ENCODE results near the gene ZBTB16.

Gene ZBTB16

DNA sequence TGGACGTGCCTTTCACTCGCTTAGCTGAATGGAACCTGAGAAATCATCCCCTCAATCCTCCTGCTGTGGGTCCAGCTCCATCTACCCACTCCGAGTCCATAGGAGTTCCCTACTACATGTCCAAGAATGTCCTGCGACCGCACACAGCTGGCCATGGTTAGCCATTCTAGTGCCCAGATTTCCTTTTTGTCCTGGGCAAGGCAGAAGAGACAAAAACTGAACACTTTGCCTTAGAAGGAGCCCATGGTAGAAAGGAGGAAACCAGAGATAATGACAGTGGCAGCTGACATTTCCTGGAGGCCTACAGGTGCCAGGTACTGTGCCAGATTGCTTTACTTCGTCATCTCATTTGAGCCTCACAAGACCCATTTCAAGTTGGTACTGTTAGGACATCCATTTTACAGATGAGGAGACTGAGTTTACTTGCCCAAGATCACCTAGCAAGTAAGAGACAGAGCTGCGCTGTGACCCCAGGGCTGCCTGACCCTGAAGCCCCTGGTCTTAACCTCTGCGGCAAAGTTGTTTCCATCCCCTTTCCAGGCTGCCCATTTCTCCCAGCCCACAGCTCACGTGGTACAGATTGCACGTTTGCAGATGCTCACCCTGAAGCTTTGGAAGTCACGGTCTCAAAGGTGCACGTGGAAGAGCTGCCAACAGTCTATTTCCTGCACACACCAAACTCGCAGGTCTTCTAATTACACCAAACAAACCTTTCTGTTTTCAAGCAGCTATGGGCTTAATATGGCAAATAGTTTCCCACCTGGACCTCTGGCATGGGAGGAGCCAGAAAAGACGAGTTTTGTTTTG is 112.7 kb downstream of the ZBTB16 start:
- POLR2A ChIA-PET, result interaction anchor here (0.7 kb wide), 1 partner anchor 104 kb away, joined by 3 read pairs; no protein-coding TSS in a partner anchor
- no peak overlapping the region for H3K27ac ChIP-seq (ENCODE audit: extremely low read depth, low read depth, low read length)
- H3K36me3 ChIP-seq (ENCODE audit: control insufficient read depth in 2 of 2, insufficient read depth in 1 of 2, low read length in 2 of 2), result no peaks in the 10 kb centered on the region
- H3K4me1 ChIP-seq (ENCODE audit: control insufficient read depth, insufficient read depth, low read length), result peaks cover 6% of the 10 kb centered on the region
- no peak overlapping the region for H3K4me3 ChIP-seq (ENCODE audit: low read depth, low read length)
- CTCF ChIA-PET, result interaction anchor here (1.1 kb wide), 2 partner anchors 7 to 38 kb away, joined by 5 to 6 read pairs; no protein-coding TSS in a partner anchor
- H3K9me3 ChIP-seq (ENCODE audit: control insufficient read depth, insufficient read depth, low read depth, low read length), result no peaks in the 10 kb centered on the region
- TF ChIP-seq FEZF1 (tag by site-specific recombination; IDR thresholded peaks at IDR 0.05) (no peak), ZBTB17 (tag by site-specific recombination; IDR thresholded peaks at IDR 0.05) (no peak), ZNF830 (tag by site-specific recombination; IDR thresholded peaks at IDR 0.05; ENCODE audit: low read depth) (no peak), ZNF433 (tag by site-specific recombination; IDR thresholded peaks at IDR 0.05; ENCODE audit: low read depth) (no peak), ZFP41 (tag by site-specific recombination; IDR thresholded peaks at IDR 0.05; ENCODE audit: borderline replicate concordance) (no peak), SCRT2 (tag by site-specific recombination; IDR thresholded peaks at IDR 0.05) (no peak), ZBTB8A (tag by site-specific recombination; IDR thresholded peaks at IDR 0.05) (no peak), ZNF560 (tag by site-specific recombination; IDR thresholded peaks at IDR 0.05; ENCODE audit: borderline replicate concordance) (no peak), ZNF626 (tag by site-specific recombination; IDR thresholded peaks at IDR 0.05) (no peak), YY1 (tag by site-specific recombination; IDR thresholded peaks at IDR 0.05) (no peak), MZF1 (tag by site-specific recombination; IDR thresholded peaks at IDR 0.05; ENCODE audit: borderline replicate concordance) (no peak), ZNF239 (tag by site-specific recombination; IDR thresholded peaks at IDR 0.05) (no peak)
- TF ChIP-seq, protein P1, sequence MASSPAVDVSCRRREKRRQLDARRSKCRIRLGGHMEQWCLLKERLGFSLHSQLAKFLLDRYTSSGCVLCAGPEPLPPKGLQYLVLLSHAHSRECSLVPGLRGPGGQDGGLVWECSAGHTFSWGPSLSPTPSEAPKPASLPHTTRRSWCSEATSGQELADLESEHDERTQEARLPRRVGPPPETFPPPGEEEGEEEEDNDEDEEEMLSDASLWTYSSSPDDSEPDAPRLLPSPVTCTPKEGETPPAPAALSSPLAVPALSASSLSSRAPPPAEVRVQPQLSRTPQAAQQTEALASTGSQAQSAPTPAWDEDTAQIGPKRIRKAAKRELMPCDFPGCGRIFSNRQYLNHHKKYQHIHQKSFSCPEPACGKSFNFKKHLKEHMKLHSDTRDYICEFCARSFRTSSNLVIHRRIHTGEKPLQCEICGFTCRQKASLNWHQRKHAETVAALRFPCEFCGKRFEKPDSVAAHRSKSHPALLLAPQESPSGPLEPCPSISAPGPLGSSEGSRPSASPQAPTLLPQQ (tag by site-specific recombination; IDR thresholded peaks at IDR 0.05), result no peak

DNA sequence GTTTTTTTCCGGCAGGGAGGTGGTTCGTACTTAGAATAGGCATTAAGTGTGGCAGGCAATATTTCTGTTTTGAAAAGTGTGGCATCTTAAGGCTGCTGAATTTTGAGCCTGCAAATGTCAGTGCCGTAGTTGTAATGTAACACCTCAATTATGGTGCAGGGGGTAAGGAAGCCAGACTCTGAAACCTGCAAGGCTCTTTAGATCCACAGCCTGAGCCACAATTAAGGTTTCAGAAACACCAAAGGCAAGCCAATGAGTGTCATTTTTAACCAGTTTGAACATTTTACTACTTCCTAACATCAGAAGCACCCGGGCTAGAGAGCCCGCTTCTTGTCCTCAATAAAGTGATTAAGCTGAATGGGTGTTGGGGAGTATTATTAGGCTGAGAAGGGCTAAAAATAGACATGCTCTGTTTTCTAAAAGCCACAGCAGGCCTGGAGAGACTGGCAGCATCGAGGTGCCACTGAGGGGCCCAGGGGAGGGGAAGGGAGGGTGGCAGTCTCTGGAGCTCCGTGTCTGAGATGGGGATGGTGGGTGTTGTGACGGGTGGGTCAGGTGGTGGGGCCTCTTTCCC is 113.4 kb downstream of the ZBTB16 start:
- ChIA-PET CTCF (no interaction called here), POLR2A (interaction anchor here (0.7 kb wide), 1 partner anchor 104 kb away, joined by 3 read pairs; no protein-coding TSS in a partner anchor)
- Histone ChIP-seq H3K27ac (ENCODE audit: extremely low read depth, low read depth, low read length) (no peak overlapping the region), H3K9me3 (ENCODE audit: control insufficient read depth, insufficient read depth, low read depth, low read length) (no peaks in the 10 kb centered on the region), H3K36me3 (ENCODE audit: control insufficient read depth in 2 of 2, insufficient read depth in 1 of 2, low read length in 2 of 2) (no peaks in the 10 kb centered on the region), H3K4me3 (ENCODE audit: low read depth, low read length) (no peak overlapping the region), H3K4me1 (ENCODE audit: control insufficient read depth, insufficient read depth, low read length) (peaks cover under 1% of the 10 kb centered on the region; the same call in 1 of the 2 replicates)
- TF ChIP-seq ZNF184 (tag by site-specific recombination; IDR thresholded peaks at IDR 0.05) (no peak), ZBTB8A (tag by site-specific recombination; IDR thresholded peaks at IDR 0.05) (peak; percentile 36; the same call in 1 of the 2 replicates), ZNF10 (tag by site-specific recombination; IDR thresholded peaks at IDR 0.05) (no peak), ZNF785 (tag by site-specific recombination; IDR thresholded peaks at IDR 0.05) (no peak), GLI2 (tag by site-specific recombination; IDR thresholded peaks at IDR 0.05; ENCODE audit: borderline replicate concordance, low read depth) (no peak), ZNF266 (tag by site-specific recombination; IDR thresholded peaks at IDR 0.05; ENCODE audit: low read depth) (no peak), SP7 (tag by site-specific recombination; IDR thresholded peaks at IDR 0.05) (peak; percentile 22; the same call in 1 of the 2 replicates), FEZF1 (tag by site-specific recombination; IDR thresholded peaks at IDR 0.05) (peak; percentile 39; the same call in 1 of the 2 replicates), ZNF211 (tag by site-specific recombination; IDR thresholded peaks at IDR 0.05; ENCODE audit: low read depth) (no peak), ZNF837 (tag by site-specific recombination; IDR thresholded peaks at IDR 0.05) (no peak), ZNF341 (tag by site-specific recombination; IDR thresholded peaks at IDR 0.05; ENCODE audit: low read depth) (0 out of 2 replicates have a peak, but pooled peaks have one; percentile 24), ZNF473 (tag by site-specific recombination; IDR thresholded peaks at IDR 0.05) (no peak), ZNF600 (tag by site-specific recombination; IDR thresholded peaks at IDR 0.05) (no peak)
- TF ChIP-seq, protein P2, sequence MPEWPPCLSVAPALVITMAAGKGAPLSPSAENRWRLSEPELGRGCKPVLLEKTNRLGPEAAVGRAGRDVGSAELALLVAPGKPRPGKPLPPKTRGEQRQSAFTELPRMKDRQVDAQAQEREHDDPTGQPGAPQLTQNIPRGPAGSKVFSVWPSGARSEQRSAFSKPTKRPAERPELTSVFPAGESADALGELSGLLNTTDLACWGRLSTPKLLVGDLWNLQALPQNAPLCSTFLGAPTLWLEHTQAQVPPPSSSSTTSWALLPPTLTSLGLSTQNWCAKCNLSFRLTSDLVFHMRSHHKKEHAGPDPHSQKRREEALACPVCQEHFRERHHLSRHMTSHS (tag by site-specific recombination; IDR thresholded peaks at IDR 0.05), result no peak
- TF ChIP-seq, protein P3, sequence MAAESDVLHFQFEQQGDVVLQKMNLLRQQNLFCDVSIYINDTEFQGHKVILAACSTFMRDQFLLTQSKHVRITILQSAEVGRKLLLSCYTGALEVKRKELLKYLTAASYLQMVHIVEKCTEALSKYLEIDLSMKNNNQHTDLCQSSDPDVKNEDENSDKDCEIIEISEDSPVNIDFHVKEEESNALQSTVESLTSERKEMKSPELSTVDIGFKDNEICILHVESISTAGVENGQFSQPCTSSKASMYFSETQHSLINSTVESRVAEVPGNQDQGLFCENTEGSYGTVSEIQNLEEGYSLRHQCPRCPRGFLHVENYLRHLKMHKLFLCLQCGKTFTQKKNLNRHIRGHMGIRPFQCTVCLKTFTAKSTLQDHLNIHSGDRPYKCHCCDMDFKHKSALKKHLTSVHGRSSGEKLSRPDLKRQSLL (tag by site-specific recombination; IDR thresholded peaks at IDR 0.05), result no peak

Data from HEK293 (cell line).